Measurements from ENCODE around the gene CHD3.

DNA sequence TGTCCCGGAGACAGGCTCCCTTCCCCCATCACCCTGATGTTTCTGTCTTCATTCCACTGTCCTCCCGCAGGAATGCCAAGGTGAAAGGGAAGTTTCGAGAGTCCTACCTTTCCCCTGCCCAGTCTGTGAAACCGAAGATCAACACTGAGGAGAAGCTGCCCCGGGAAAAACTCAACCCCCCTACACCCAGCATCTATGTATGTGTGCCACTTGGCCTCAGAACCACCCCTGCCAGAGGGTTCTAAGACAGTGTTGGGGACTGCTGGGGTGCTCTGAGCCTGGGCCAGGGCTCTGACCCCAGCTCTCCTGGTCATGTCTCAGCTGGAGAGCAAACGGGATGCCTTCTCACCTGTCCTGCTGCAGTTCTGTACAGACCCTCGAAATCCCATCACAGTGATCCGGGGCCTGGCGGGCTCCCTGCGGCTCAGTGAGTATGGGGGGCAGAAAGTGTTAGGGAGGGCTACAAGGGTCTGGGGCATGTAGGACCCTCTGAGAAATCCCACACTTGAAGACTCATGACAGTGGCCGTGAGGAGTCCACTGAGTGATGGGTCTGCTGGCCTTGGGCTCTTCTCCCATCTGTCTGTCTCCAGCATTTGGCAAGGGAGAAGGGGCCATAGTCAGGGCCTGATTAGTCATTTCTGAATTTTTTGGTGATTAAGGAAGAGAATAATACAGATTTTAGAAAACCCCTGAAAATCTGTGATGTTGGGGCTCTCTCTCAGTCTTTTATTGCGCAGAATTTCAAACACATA lies 38.7 kb upstream of the CHD3 start:
- TF ChIP-seq, protein P1, sequence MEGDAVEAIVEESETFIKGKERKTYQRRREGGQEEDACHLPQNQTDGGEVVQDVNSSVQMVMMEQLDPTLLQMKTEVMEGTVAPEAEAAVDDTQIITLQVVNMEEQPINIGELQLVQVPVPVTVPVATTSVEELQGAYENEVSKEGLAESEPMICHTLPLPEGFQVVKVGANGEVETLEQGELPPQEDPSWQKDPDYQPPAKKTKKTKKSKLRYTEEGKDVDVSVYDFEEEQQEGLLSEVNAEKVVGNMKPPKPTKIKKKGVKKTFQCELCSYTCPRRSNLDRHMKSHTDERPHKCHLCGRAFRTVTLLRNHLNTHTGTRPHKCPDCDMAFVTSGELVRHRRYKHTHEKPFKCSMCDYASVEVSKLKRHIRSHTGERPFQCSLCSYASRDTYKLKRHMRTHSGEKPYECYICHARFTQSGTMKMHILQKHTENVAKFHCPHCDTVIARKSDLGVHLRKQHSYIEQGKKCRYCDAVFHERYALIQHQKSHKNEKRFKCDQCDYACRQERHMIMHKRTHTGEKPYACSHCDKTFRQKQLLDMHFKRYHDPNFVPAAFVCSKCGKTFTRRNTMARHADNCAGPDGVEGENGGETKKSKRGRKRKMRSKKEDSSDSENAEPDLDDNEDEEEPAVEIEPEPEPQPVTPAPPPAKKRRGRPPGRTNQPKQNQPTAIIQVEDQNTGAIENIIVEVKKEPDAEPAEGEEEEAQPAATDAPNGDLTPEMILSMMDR (IDR thresholded peaks at IDR 0.05), result no peak
- TF ChIP-seq POLR2A (IDR thresholded peaks at IDR 0.05) (no peak), POLR2AphosphoS5 (IDR thresholded peaks at IDR 0.05; ENCODE audit: insufficient read depth in 1 of 2, low read depth in 1 of 2) (no peak)

Measured in vagina (tissue), 2 donors.